GM12801 (cell line): ENCODE results near the gene MIR17HG.

ENCODE experiments used
- TF ChIP-seq, protein P1 (sequence below): IDR thresholded peaks from one replicate; pipeline ENCODE4 v1.5.1; 2011; ENCODE audit warnings: control low read depth; ENCODE audit not compliant: insufficient read length; ENCODE audit errors: extremely low read depth

Gene MIR17HG

GRCh38 chr13:91399189-91400062 is 51.9 kb downstream of the MIR17HG start:
- TF ChIP-seq, protein P1, sequence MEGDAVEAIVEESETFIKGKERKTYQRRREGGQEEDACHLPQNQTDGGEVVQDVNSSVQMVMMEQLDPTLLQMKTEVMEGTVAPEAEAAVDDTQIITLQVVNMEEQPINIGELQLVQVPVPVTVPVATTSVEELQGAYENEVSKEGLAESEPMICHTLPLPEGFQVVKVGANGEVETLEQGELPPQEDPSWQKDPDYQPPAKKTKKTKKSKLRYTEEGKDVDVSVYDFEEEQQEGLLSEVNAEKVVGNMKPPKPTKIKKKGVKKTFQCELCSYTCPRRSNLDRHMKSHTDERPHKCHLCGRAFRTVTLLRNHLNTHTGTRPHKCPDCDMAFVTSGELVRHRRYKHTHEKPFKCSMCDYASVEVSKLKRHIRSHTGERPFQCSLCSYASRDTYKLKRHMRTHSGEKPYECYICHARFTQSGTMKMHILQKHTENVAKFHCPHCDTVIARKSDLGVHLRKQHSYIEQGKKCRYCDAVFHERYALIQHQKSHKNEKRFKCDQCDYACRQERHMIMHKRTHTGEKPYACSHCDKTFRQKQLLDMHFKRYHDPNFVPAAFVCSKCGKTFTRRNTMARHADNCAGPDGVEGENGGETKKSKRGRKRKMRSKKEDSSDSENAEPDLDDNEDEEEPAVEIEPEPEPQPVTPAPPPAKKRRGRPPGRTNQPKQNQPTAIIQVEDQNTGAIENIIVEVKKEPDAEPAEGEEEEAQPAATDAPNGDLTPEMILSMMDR: no peak

DNA sequence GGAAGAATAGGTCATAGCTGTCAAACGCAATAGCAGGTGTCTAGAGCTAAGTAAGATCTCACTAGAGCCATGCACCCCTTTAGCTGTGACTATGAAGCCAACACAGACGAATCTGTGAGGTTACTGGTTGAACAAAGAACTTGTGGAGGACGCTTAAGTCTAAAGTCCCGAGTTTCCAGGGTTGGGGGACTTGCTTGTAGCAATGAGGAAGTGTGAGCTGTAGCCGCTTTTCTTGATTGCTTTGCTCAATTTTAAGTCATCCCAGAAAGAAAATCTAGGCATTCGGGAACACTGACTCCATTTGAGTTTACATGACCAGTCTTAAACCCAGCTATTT is 52.5 kb downstream of the MIR17HG start:
- TF ChIP-seq, protein P1: no peak

DNA sequence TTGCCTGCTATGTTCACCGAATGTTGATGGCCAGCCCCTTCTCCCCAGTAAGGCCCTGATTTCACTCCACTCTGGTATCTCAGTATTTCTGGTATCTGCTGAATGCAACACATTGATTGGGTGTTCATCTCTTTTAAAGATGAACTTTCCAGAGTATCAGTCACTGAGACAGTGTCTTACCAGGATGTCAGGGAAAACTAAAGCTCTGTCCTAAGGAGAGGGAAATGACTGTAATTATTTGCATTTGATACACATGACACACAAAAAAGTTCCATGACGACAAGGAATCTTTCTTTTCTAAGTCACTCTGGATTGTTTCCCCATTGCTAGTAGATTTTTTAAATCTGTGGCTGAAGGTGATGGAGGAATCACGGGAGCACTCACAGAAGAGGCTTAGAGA is 53.2 kb downstream of the MIR17HG start:
- TF ChIP-seq, protein P1: no peak

DNA sequence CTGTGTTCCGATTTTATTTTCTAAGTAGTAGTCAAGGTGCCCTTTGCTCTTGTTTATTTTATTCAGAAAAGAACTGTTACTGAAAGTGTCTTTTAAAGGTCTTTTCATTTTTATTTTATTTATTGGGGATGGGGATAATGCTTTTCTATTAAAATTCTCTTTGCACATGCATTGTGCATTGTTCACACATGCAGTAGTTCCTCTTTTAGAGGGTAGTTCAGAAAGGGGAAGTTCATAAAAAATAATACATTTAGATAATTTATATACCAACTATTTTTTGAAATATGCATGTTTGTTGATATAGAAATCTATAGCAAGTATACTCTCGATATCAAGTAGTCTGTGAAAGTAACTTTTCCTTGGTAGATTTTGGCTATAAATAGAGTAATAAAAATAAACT is 54.4 kb downstream of the MIR17HG start:
- TF ChIP-seq, protein P1: no peak
